GM21576 (cell line): ENCODE data around the gene SLC66A2.

Experiments used
- ATAC-seq: cut with Tn5 transposase; IDR thresholded peaks from one replicate; pipeline ENCODE4 v1.9.1; 2021; ENCODE audit warnings: mild to moderate bottlenecking, moderate library complexity; ENCODE audit not compliant: unreplicated experiment

Gene SLC66A2

DNA sequence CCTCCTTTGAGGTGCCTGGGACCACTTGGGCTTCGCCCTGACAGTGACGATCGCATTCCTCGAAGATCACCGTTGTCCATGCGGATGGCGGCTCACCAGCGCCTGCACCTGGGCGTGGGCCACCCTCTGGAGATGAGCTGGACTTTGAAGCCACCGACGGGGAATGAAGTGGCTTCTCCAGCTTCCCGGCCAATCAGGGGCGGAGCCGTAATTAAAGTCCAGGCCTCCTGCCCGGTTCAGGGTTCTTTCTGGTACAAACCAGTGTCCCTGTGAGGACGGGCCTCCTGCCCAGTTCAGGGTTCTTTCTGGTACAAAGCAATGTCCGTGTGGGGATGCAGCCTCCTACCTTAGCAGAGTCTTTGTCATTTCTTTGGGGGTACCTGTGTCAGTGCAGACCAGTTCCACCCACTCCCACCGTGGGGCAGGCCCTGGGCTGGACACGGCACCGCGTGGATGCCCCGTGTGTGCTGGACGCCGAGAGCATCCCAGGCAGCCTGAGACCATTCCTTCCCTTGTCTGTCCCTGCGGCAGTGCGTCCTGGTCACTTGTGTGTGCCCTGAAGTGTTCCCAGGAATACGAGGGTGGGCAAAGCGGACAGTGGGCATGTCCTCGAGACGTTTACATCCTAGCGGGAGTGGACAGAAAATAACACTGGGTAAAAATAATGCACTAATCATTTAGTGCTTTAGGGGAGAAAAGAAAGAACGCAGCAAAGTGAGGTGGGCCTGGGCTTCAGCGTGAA is 98.7 kb downstream of the SLC66A2 start:
- ATAC-seq, result no peak
